Measurements from ENCODE around the gene ECHDC1.

The ECHDC1 gene

GRCh38 chr6:127319686-127320085 is 23.7 kb downstream of the ECHDC1 start:
- H3K4me3 Mint-ChIP-seq, result no peak overlapping the region
- H3K27ac Mint-ChIP-seq, result no peak overlapping the region
- intact Hi-C loops (cut with micrococcal nuclease), result no loop called here
- H3K36me3 Mint-ChIP-seq (ENCODE audit: low read depth), result peaks cover 23% of the 10 kb centered on the region
- no peaks in the 10 kb centered on the region for H3K27me3 Mint-ChIP-seq
- H3K9me3 Mint-ChIP-seq, result no peaks in the 10 kb centered on the region
- H3K4me1 Mint-ChIP-seq (ENCODE audit: low read depth), result peaks cover 21% of the 10 kb centered on the region

- Mint-ChIP-seq H3K27ac (peak overlapping the region; percentile 79), H3K9me3 (no peaks in the 10 kb centered on the region), H3K27me3 (no peaks in the 10 kb centered on the region), H3K36me3 (ENCODE audit: low read depth) (peaks cover 21% of the 10 kb centered on the region), H3K4me3 (peak overlapping the region; percentile 57), H3K4me1 (ENCODE audit: low read depth) (peaks cover 21% of the 10 kb centered on the region)
- intact Hi-C loops (cut with micrococcal nuclease), result no loop called here
These were observed 25.9 kb downstream of the ECHDC1 start for GRCh38 chr6:127317388-127318128.

DNA sequence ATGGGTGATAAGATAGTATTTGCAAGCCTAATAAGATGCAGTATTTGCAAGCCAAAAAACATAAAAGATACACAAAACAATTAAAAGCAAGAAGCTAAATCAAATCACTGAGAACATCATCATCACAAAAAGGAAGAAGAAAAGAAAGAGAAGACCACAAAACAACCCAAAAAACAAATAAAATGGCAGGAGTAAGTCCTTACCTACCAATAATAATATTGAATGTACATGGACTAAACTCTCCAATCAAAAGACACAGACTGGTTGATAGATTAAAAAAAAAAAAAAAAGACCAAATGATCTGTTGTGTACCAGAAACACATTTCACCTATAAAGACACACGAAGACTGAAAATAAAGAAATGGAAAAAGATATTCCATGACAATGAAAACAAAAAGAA is 37.7 kb downstream of the ECHDC1 start:
- intact Hi-C loops (cut with micrococcal nuclease), result loop anchor here (5.0 kb wide), 1 partner anchor 37 kb away; the partner anchor contains the start of gene ECHDC1
- Mint-ChIP-seq H3K36me3 (ENCODE audit: low read depth) (peaks cover 51% of the 10 kb centered on the region), H3K4me1 (ENCODE audit: low read depth) (peaks cover 24% of the 10 kb centered on the region), H3K4me3 (no peak overlapping the region), H3K9me3 (peaks cover 25% of the 10 kb centered on the region), H3K27ac (no peak overlapping the region), H3K27me3 (no peaks in the 10 kb centered on the region)

DNA sequence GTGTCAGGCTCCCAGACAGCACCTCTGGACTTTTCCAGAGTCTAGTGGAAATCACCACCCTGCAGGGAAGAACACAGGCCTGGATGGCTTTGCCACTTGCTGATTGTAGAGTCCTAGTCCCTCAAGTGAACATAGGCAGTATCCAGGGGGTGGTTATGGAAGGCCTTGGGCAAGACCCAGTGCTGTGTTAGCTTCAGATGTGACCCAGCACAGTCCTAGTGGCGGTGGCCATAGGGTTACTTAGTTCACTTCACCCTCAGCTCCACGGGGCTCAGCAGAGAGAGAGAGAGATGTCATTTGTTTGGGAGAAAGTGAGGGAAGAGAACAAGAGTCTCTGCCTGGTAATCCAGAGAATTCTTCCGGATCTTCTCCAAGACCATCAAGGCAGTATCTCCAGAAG is 39.5 kb downstream of the ECHDC1 start:
- Mint-ChIP-seq H3K36me3 (ENCODE audit: low read depth) (peaks cover 33% of the 10 kb centered on the region), H3K9me3 (peaks cover 12% of the 10 kb centered on the region), H3K27me3 (no peaks in the 10 kb centered on the region), H3K27ac (no peak overlapping the region), H3K4me1 (ENCODE audit: low read depth) (peaks cover 17% of the 10 kb centered on the region), H3K4me3 (no peak overlapping the region)
- intact Hi-C loops (cut with micrococcal nuclease), result loop anchor here (2.0 kb wide), 1 partner anchor 161 kb away; no protein-coding TSS in a partner anchor

DNA sequence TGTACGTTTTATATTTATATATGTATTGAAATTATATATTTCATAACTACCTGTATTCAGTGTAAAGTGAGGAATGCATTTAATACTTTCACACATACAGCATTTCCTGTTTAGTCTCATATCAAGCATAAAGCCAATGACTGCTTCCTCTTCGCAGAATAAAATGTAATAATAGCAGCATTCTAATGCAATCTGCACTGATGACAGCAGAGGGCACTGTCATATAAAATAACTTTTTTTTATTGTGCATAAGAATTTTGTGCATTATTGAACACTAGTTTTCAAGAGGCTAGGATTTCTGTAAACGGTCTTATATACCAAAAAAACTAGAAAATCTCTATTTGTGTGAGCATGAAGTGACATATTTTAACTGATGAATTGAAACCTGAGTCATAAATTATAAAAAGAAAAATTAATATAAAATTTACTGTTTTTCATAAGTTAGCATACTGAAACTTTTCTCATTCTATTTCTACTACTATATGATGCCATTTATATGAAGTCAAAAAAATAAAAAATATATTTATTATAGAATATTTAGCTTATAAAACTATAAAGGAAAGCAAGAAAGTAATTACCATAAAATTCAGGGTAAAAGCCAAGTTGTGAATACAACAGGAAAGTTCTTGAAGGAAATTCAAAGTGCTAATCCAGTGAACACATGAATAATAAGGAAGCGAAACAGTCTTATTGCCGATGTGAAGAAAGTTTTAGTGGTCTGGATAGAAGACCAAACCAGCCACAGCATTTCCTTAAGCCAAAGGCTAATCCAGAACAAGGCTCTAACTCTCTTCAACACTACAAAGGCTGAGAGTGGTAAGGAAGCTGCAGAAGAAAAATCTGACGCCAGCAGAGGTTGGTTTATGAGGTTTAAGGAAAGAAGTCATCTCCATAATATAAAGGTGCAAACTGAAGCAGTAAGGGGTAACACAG is 40.4 kb downstream of the ECHDC1 start:
- H3K27me3 Mint-ChIP-seq, result no peaks in the 10 kb centered on the region
- intact Hi-C loops (cut with micrococcal nuclease), result loop anchor here (1.0 to 2.0 kb wide), 3 partner anchors 117 to 236 kb away; no protein-coding TSS in a partner anchor
- no peak overlapping the region for H3K4me3 Mint-ChIP-seq
- no peak overlapping the region for H3K27ac Mint-ChIP-seq
- H3K9me3 Mint-ChIP-seq, result peaks cover 3% of the 10 kb centered on the region
- H3K4me1 Mint-ChIP-seq (ENCODE audit: low read depth), result peaks cover 17% of the 10 kb centered on the region
- H3K36me3 Mint-ChIP-seq (ENCODE audit: low read depth), result peaks cover 23% of the 10 kb centered on the region

DNA sequence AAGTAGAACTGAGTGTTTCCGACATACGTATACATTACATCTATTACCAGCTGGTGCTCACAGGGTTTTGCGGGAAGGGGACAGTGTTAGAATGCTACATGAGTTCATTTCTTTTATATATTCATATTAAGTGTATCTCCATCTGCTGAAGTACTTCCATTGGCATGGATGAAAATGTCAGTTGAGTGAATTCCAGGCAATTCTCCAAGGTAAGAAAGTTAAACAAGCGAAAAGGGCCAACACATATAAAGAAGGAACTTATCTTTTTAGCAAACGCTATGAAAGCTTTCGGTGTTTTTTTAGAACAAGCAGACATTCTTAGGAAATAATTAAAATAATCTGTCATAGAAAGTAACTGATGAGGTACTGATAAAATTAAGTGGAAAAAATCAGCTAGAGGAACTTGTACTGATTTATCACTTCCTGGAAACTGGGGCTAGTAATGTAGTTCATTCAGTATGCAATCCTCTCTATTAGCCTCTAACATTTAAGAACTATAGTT is 42.2 kb downstream of the ECHDC1 start:
- intact Hi-C loops (cut with micrococcal nuclease), result no loop called here
- peaks cover 20% of the 10 kb centered on the region for H3K36me3 Mint-ChIP-seq (ENCODE audit: low read depth)
- H3K4me3 Mint-ChIP-seq, result no peak overlapping the region
- H3K4me1 Mint-ChIP-seq (ENCODE audit: low read depth), result peaks cover 17% of the 10 kb centered on the region
- H3K9me3 Mint-ChIP-seq, result no peaks in the 10 kb centered on the region
- no peaks in the 10 kb centered on the region for H3K27me3 Mint-ChIP-seq
- H3K27ac Mint-ChIP-seq, result no peak overlapping the region

DNA sequence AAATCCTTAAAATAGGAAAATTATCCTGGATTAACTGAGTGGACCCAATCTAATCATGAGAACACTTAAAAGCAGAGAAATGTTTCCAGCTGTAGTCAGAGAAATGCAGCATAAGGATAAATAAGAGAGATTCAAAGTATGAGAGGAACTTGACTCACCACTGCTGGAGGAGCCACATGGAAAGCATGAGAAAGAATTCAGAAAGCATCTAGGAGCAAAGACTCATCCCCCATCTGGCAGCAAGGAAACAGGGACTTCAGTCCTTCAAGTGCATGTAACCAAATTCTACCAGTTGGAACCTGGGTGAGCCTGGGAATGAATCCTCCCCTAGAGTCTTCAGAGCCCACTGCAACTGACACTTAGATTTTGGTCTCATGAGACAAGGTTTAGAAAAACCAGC is 43.0 kb downstream of the ECHDC1 start:
- no peak overlapping the region for H3K4me3 Mint-ChIP-seq
- no peaks in the 10 kb centered on the region for H3K27me3 Mint-ChIP-seq
- peaks cover 15% of the 10 kb centered on the region for H3K36me3 Mint-ChIP-seq (ENCODE audit: low read depth)
- no peaks in the 10 kb centered on the region for H3K9me3 Mint-ChIP-seq
- intact Hi-C loops (cut with micrococcal nuclease), result no loop called here
- H3K4me1 Mint-ChIP-seq (ENCODE audit: low read depth), result peaks cover 17% of the 10 kb centered on the region
- no peak overlapping the region for H3K27ac Mint-ChIP-seq

- Mint-ChIP-seq H3K9me3 (no peaks in the 10 kb centered on the region), H3K4me1 (ENCODE audit: low read depth) (peaks cover 13% of the 10 kb centered on the region), H3K4me3 (no peak overlapping the region), H3K27me3 (no peaks in the 10 kb centered on the region), H3K27ac (no peak overlapping the region), H3K36me3 (ENCODE audit: low read depth) (peaks cover 20% of the 10 kb centered on the region)
- intact Hi-C loops (cut with micrococcal nuclease), result no loop called here
These were observed 43.7 kb downstream of the ECHDC1 start for GRCh38 chr6:127299522-127300240.

DNA sequence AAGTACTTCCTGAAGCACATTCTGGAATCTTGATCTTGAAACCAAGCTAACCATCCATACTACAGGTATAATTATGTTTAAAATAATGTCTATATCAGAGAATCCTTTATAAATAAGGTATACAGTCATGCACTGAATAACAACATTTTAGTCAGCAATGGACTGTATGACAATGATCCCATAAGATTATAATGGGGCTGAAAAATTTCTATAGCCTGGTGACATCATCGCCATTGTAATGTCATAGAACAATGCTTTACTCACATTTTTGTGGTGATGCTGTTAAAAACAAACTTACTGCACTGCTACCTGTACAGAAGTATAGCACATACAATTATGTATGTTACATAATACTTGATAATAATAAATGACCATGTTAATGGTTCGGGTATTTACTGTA is 44.9 kb downstream of the ECHDC1 start:
- Mint-ChIP-seq H3K9me3 (no peaks in the 10 kb centered on the region), H3K27me3 (no peaks in the 10 kb centered on the region), H3K27ac (no peak overlapping the region), H3K4me3 (no peak overlapping the region), H3K36me3 (ENCODE audit: low read depth) (peaks cover 27% of the 10 kb centered on the region), H3K4me1 (ENCODE audit: low read depth) (peaks cover 3% of the 10 kb centered on the region)
- intact Hi-C loops (cut with micrococcal nuclease), result no loop called here

DNA sequence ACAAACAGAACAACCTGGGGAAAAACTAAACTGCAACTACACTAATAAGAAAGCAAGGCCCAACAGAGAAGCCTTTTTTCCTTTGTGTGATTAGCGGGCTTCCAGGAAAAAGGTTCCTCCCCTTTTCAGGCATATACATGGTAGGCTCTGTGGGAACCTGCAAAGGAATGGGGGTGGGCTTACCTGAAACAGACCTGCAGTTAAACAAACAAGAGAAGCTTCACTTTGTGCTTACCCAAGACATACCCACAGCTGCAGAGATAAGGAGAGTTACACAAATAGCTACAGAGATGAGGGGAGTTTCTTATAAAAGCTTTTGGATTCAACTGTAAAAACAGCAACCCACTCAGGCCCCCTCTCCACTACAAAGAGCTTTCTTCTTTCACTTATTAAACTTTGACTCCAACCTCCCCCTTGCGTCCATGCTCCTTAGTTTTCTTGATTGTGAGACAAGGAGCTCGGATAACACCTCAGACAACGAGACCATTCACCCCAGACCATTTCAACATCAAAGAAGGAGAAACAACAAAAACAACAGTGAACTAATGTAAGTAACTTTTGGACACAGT is 45.8 kb downstream of the ECHDC1 start:
- Mint-ChIP-seq H3K27me3 (no peaks in the 10 kb centered on the region), H3K9me3 (no peaks in the 10 kb centered on the region), H3K36me3 (ENCODE audit: low read depth) (peaks cover 31% of the 10 kb centered on the region), H3K27ac (no peak overlapping the region), H3K4me1 (ENCODE audit: low read depth) (no peaks in the 10 kb centered on the region), H3K4me3 (no peak overlapping the region)
- intact Hi-C loops (cut with micrococcal nuclease), result no loop called here

DNA sequence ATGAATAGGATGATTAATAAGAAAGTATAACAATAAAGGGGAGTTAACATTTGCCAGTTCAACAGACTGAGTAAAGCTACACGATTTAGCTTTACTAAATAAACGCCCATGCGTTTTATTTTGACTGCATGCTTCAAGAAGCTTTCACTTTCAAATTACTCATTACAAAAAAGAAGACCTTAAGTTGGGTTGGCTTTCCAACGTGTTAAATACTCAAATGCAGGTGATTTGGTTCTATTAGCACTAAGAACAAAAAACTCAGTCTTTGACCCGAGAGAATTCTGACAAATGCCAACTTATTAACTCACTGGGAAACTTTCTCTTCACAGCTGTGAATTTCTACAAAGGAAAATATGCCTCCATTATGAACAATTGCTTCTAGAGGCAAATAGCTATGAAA is 51.9 kb downstream of the ECHDC1 start:
- H3K36me3 Mint-ChIP-seq (ENCODE audit: low read depth), result peaks cover 66% of the 10 kb centered on the region
- no peak overlapping the region for H3K4me3 Mint-ChIP-seq
- H3K9me3 Mint-ChIP-seq, result no peaks in the 10 kb centered on the region
- intact Hi-C loops (cut with micrococcal nuclease), result no loop called here
- H3K4me1 Mint-ChIP-seq (ENCODE audit: low read depth), result peaks cover 10% of the 10 kb centered on the region
- no peaks in the 10 kb centered on the region for H3K27me3 Mint-ChIP-seq
- H3K27ac Mint-ChIP-seq, result no peak overlapping the region

DNA sequence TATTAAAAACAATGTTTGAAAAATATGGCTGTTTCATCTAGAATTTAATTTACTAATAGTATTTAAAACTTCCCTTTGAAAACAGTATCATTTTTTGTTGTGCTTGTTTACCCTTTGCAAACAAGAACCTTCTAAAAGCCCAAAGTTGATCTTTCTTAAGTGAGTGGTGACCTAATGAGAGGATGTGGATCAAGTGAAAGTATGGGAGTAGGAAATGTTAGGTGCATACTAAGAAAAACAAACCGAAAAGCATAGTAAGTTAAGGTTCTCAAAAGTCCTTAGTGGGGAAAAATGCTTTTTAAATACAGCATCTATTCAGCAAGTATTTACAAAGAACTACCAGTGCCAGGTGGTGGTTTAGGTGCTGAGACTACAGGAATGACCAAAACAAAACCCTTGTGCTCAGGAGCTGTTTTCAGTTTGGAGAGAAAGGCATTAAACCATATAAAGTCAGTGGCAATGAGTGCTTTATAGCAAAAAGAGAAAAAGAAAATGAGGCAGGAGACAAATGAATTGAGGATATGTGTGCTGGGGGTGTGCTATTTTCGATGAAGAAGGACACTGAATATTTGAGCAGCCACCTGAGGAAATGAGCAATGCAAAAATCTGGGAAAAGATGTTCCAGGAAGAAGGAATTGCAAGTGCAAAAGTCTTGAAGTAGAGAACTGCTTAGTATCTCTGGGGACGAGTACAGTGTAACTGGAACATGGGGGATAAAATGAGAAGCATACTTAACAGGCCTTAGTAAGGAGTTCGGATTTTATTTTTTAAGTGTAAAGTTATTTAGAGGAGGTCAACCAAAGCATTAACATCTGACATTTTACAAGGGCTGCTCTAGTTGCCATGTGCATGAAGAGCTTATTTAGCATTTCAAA is 52.8 kb downstream of the ECHDC1 start:
- H3K4me3 Mint-ChIP-seq, result no peak overlapping the region
- H3K27ac Mint-ChIP-seq, result no peak overlapping the region
- H3K27me3 Mint-ChIP-seq, result no peaks in the 10 kb centered on the region
- intact Hi-C loops (cut with micrococcal nuclease), result no loop called here
- no peaks in the 10 kb centered on the region for H3K9me3 Mint-ChIP-seq
- H3K4me1 Mint-ChIP-seq (ENCODE audit: low read depth), result peaks cover 10% of the 10 kb centered on the region
- peaks cover 69% of the 10 kb centered on the region for H3K36me3 Mint-ChIP-seq (ENCODE audit: low read depth)

DNA sequence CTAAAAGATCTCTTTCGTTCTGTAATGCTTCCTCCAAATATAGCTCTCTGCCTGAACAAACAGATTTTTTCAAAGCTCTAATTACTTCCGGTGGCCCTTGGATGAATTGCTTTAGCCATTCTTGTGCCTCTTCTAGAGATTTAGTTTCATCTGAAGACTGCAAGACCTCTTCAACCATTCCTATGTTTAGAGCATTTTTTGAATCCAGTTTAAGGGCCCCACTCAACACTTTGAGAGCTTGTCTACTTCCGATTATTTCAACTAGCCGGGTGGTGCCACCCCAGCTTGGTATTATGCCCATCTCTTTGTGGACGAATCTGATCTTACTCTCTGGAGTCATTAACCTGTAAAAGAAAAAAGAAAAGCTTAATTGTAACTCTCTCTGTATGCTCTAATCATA is 53.5 kb downstream of the ECHDC1 start:
- Mint-ChIP-seq H3K27ac (no peak overlapping the region), H3K4me1 (ENCODE audit: low read depth) (peaks cover 10% of the 10 kb centered on the region), H3K9me3 (no peaks in the 10 kb centered on the region), H3K4me3 (no peak overlapping the region), H3K27me3 (no peaks in the 10 kb centered on the region), H3K36me3 (ENCODE audit: low read depth) (peaks cover 72% of the 10 kb centered on the region)
- intact Hi-C loops (cut with micrococcal nuclease), result no loop called here

Data from dendritic cell treated with granulocyte-macrophage colony-stimulating factor and Interleukin-4, amounts not matched to agents 40 ng/mL and 50 ng/mL, for 4 days (primary cell).